GM21367 (cell line): ENCODE results near the gene RGS12.

Experiments
- ATAC-seq: cut with Tn5 transposase; IDR thresholded peaks from one replicate; pipeline ENCODE4 v1.9.1; 2021; ENCODE audit not compliant: unreplicated experiment

Gene RGS12

GRCh38 chr4:3254302-3255131, 38.3 kb upstream of the RGS12 start:
- no peak for ATAC-seq

- ATAC-seq = no peak
Measured at GRCh38 chr4:3255611-3256186, 37.1 kb upstream of the RGS12 start.

DNA sequence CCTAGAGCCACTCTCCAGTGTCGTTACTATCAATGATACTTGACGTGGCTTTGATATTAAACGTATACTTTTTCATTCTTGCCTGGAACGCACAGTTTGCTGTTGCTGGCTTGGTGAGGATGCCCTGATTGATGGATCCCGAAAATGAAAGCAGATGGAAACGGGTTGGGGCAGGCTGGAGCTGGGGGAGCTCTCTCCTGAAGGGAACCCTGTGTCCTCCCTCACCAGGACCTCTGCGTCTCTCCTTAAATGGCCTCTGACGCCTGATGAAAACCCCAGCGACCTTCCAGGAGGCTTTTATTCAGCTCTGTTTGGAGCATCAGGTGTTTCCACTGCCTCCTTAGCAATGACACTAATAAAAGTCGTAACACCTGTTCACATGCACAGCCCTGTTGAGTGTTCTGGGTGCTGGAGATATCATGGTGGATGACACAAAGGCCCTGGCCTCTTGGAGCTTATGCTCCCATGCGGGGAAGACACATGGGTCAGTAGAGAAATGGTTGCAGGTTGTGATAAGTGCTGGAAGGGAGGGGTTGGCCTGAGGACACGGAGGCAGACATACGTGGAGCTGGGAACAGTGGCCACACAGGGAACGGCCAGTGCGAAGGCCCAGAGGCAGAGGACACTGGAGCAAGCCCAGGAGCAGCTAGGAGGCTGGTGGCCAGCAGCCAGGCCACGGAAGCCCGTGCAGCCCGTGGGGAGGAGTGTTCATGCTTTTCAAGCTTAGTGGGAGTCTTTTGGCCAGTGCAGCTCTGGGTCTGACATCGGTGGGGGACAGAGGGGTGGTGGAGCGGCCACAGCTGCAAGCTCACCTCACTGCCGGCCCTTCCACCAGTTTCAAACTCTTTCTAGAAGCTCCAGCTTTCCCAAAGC, 36.4 kb upstream of the RGS12 start:
- no peak for ATAC-seq

DNA sequence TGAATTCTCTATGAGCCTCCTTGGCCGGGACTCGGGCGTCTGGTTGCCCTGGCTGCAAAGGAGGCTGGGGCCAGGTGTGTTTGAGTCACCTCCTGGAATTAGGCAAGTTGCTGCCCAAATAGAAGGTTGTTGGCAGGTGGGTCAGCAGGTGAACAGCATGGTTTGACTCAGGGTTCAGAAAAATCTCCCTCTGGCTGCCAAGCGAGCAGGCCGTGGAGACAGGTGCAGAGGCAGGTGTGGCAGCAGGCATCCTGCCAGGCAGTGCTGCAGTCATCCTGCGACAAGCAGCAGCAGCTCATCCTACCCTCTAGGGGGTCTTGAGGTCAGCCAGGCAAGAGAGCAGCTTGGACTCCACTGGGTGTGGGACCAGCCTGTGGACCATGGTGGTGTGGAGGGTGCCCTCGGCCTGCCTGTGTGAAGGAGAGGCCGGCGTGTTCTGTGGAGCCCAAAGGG, 35.7 kb upstream of the RGS12 start:
- no peak for ATAC-seq

- no peak for ATAC-seq
Measured at GRCh38 chr4:3257556-3258482, 35.0 kb upstream of the RGS12 start.

- ATAC-seq = no peak
Measured at GRCh38 chr4:3261411-3262207, 31.2 kb upstream of the RGS12 start.

GRCh38 chr4:3262208-3263052, 30.4 kb upstream of the RGS12 start:
- no peak for ATAC-seq

DNA sequence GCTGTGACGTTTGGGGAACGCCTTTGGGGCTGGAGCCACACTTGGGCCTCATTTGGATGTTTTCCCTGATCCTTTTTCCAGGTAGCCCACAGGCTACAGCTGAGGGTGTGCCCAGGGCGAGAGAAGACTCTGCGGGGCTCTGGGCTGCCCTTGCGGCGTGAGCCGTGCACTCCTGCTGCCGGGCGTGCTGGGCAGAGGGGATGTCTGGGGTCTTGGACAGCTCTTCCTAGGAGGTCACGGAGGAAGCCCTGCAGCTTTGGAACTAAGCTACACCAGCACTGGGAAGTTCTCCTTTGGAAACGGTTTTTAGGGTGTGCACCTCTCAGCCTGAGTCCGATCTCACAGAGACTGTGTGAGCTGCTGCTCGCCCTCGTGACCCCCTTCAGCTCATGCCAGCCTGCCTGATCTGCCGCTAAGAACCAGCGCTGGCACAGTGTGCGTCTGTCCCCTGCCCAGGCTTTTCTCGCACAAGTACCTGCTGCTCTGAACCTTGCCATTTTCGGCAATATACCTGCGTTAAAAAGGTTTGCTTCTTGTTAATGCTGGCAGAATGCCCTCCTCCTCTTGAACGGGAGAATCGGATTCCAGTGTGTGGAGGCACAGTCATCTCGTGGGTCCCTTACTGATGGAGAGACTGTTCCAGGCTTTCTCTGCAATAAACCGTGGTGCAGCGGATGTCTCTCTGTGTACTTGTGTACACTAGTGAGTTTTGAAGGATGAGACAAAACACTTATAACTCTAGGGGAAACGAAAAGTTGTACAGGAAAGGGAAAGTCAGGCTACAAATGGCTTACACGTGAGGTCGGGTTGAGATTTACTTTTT, 29.6 kb upstream of the RGS12 start:
- ATAC-seq = no peak

GRCh38 chr4:3263876-3264193, 29.0 kb upstream of the RGS12 start:
- no peak for ATAC-seq

GRCh38 chr4:3266076-3266475, 26.7 kb upstream of the RGS12 start:
- ATAC-seq = no peak

- ATAC-seq = no peak
Measured at GRCh38 chr4:3267576-3268394, 25.0 kb upstream of the RGS12 start.

DNA sequence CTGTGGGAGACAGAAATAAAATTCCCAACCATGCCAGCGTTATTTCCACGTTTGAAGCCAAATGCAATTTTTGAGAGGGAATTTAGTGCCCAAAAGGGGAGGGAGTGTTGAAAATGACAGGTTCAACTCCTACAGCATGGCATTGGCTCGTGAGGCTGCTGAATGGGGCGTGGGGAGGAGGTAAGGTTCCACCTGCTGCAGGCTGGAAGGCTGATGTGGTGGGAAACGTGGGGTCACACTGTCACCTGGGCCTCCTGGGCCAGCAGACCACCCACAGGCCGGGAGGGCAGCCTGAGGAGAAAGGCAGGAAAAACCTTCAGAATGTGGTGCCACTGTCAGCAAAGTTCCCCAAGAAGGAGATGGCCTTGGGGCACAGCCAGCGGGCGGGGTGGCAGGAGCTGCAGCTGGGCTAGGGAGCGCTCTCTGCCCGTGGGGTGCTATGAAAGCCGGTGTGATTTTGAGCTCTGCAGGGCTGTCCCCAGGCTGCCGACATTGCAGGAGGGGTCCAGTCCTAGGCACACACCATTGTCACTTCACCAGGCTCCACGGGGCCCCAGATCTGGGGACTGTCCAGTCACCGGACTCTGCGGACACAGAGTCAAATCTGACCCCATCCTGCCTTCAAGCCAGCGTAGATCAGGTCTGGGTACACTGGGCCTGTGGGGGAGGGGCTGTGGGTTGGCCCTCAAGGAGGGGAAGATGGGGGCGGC, 24.3 kb upstream of the RGS12 start:
- ATAC-seq = no peak

DNA sequence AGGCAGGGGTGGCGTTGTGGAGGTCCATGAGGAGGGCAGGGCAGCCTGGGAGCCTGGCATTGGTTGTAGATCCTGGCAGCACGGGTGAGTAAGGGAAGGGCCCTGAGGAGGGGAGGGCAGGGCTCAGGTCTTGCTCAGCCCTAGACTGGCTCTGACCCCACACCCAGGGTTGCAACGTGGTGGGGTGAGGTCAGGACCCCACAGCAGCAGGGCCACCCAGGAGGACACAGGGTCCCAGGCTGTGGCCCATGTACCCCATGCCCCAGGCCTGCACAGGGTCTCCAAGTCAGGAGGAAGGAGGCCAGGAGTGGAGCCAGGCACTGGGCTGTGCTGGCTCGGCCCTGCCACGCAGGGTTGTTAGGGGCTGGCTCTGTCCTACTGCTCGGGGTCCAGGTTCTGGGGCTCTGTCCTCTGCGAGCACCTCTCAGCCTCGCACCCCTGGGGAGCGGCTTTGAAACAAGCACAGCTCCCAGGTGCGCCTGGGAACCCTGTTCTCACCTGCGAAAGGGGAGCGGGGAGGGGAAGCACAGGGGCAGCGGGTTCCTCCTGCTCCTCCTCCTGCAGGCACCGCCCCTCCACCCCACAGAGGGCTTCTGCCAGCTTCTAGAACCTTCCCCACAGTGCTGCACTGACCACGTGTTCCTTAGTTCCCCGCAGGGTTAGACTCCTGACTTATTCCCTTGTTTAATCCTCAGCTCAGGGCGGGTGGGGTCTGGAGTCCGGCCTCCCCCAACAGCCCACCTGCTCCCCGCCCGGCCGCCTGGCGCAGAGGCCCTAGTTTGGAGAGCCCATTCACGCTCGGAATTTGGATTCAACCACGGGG, 23.5 kb upstream of the RGS12 start:
- ATAC-seq = no peak

DNA sequence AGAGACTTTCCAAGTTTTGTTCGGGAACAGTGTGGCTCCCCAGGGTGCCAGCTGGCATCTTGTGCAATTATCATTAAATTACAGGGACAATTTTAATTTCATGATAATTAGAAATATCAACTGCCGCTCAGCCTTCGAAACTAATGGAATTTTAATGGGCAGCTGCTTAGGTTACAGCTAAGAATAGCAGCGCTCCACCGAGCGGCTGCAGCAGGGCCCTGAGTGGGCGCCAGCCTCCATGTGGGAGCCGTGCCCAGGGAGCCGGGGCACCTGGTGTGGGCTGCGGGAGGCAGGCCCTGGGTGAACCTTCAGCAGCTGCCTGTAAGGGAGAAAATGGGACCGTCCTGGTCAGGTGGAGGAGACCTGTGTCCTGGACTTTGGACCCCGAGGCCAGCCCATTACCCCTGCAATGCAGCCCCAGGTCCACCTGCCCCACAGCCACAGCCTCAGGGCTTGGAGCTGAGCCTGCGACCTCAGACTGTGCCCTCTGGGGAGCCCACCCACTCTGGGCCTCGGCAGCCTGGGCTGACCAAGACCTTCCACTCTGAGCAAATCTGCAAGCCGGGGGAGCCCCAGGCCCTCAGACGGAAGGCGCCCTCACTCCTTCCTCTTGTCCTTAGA, 22.7 kb upstream of the RGS12 start:
- ATAC-seq = no peak

- ATAC-seq = no peak
Measured at GRCh38 chr4:3271131-3271530, 21.7 kb upstream of the RGS12 start.
